GM08714 (cell line): ENCODE data around the gene CHTF8.

Experiments used
- H3K4me3 ChIP-seq: fragments of 200-500 bp; sonication (Bioruptor generic); 2 replicates; pipeline ENCODE4 v1.5.1; 2014; ENCODE audit warnings: mild to moderate bottlenecking, low read length, inconsistent platforms
- ZNF274 ChIP-seq: IDR thresholded peaks from 2 replicates; pipeline ENCODE4 v1.6.1; 2012; ENCODE audit warnings: mild to moderate bottlenecking, low read depth, low read length

The CHTF8 gene

GRCh38 chr16:69094501-69094900 lies 37.9 kb downstream of the CHTF8 start:
- no peak overlapping the region for H3K4me3 ChIP-seq
- no peak for TF ChIP-seq ZNF274

GRCh38 chr16:69093974-69094373 lies 38.4 kb downstream of the CHTF8 start:
- TF ChIP-seq ZNF274 = no peak
- H3K4me3 ChIP-seq = no peak overlapping the region

- H3K4me3 ChIP-seq = no peak overlapping the region
- TF ChIP-seq ZNF274 = no peak
These were observed 43.1 kb downstream of the CHTF8 start for GRCh38 chr16:69089091-69089910.

- no peak overlapping the region for H3K4me3 ChIP-seq
- TF ChIP-seq ZNF274 = no peak
These were observed 43.7 kb downstream of the CHTF8 start for GRCh38 chr16:69088684-69089083.

- no peak for TF ChIP-seq ZNF274
- no peak overlapping the region for H3K4me3 ChIP-seq
These were observed 45.2 kb downstream of the CHTF8 start for GRCh38 chr16:69087161-69087581.

- TF ChIP-seq ZNF274 = no peak
- H3K4me3 ChIP-seq = no peak overlapping the region
These were observed 47.2 kb downstream of the CHTF8 start for GRCh38 chr16:69085032-69085695.

- no peak for TF ChIP-seq ZNF274
- no peak overlapping the region for H3K4me3 ChIP-seq
These were observed 48.1 kb downstream of the CHTF8 start for GRCh38 chr16:69084289-69084688.

- TF ChIP-seq ZNF274 = no peak
- H3K4me3 ChIP-seq = no peak overlapping the region
These were observed 49.0 kb downstream of the CHTF8 start for GRCh38 chr16:69083306-69083941.

- no peak for TF ChIP-seq ZNF274
- H3K4me3 ChIP-seq = no peak overlapping the region
These were observed 52.7 kb downstream of the CHTF8 start for GRCh38 chr16:69079697-69080096.

- no peak overlapping the region for H3K4me3 ChIP-seq
- no peak for TF ChIP-seq ZNF274
These were observed 54.3 kb downstream of the CHTF8 start for GRCh38 chr16:69078073-69078472.

- no peak for TF ChIP-seq ZNF274
- no peak overlapping the region for H3K4me3 ChIP-seq
These were observed 55.1 kb downstream of the CHTF8 start for GRCh38 chr16:69077251-69077650.

GRCh38 chr16:69073181-69073702 lies 59.1 kb downstream of the CHTF8 start:
- no peak for TF ChIP-seq ZNF274

GRCh38 chr16:69072640-69072974 lies 59.8 kb downstream of the CHTF8 start:
- no peak for TF ChIP-seq ZNF274

More at GRCh38 chr16:69073181-69073702, 59.1 kb downstream of the CHTF8 start:
- no peak overlapping the region for H3K4me3 ChIP-seq

GRCh38 chr16:69071036-69071435 lies 61.4 kb downstream of the CHTF8 start:
- no peak overlapping the region for H3K4me3 ChIP-seq
- TF ChIP-seq ZNF274 = no peak

More at GRCh38 chr16:69072640-69072974, 59.8 kb downstream of the CHTF8 start:
- H3K4me3 ChIP-seq = no peak overlapping the region

- no peak for TF ChIP-seq ZNF274
These were observed 62.9 kb downstream of the CHTF8 start for GRCh38 chr16:69069504-69069903.

More at GRCh38 chr16:69069504-69069903, 62.9 kb downstream of the CHTF8 start:
- no peak overlapping the region for H3K4me3 ChIP-seq
